Lower lobe of right lung (tissue), 2 donors: ENCODE data around the gene APOBEC3F. TPM values are rescaled to one million over a fixed set of nuclear protein-coding genes. Genes with fewer than 3 reads are reported as not detected.
A peak's percentile ranks its signal among the peaks of the same experiment; 100 is the strongest.
"Not testable (repeated sequence)": the region's sequence is repeated elsewhere in the genome, so short reads cannot be mapped to it uniquely, and the experiment has no call there.

ENCODE experiments used
- ATAC-seq, 2 donors: fragments of 200-7000 bp; cut with Tn5 transposase; one replicate each; pipeline ENCODE4 v1.9.1; 2020 to 2022; ENCODE audit warnings: mild to moderate bottlenecking in 2 of 2, moderate library complexity in 2 of 2
- DNase-seq: peaks from one replicate; pipeline ENCODE4 v3.0.0-alpha.2; 2020
- H3K27ac ChIP-seq: fragments of 200-600 bp; one replicate; pipeline ENCODE4 v1.8.0; 2022
- H3K27me3 ChIP-seq: fragments of 200-600 bp; one replicate; pipeline ENCODE4 v1.8.0; 2022; ENCODE audit warnings: low read depth
- H3K36me3 ChIP-seq: fragments of 200-600 bp; one replicate; pipeline ENCODE4 v1.8.0; 2022; ENCODE audit warnings: mild to moderate bottlenecking
- H3K4me1 ChIP-seq: fragments of 200-600 bp; one replicate; pipeline ENCODE4 v1.8.0; 2022
- H3K4me3 ChIP-seq: fragments of 200-600 bp; one replicate; pipeline ENCODE4 v1.8.0; 2022; ENCODE audit warnings: mild to moderate bottlenecking
- H3K9me3 ChIP-seq: fragments of 200-600 bp; one replicate; pipeline ENCODE4 v1.8.0; 2022
- CTCF ChIP-seq: fragments of 200-600 bp; IDR thresholded peaks from one replicate; pipeline ENCODE4 v1.8.0; 2022; ENCODE audit warnings: antibody characterized with exemption, mild to moderate bottlenecking
- intact Hi-C: fragments of 100-400 bp; cut with DNase I; formaldehyde crosslinking; loops from one replicate; pipeline ENCODE4 v1.11.0; 2022
- total RNA-seq: library from RNA; stranded (reverse); fragmentation: NEBNext Ultra II Directional; extraction: Animal tissue kit (Norgen Biotek cat#: 25700); gene quantifications from one replicate; pipeline ENCODE4 v1.2.1, GENCODE V29; 2021
- donor health status: DM: no; HTN: yes; CAD: no; lungs with severe emphysema.

Gene APOBEC3F
- total RNA-seq, 1 donor from 2014 or later, result 9.5 TPM

GRCh38 chr22:39017596-39018365, 22.9 kb upstream of the APOBEC3F start:
- no peaks in the 10 kb centered on the region for H3K27me3 ChIP-seq
- peaks cover 33% of the 10 kb centered on the region for H3K4me1 ChIP-seq
- H3K36me3 ChIP-seq, result no peaks in the 10 kb centered on the region
- intact Hi-C loops, result no loop called here
- no peak overlapping the region for H3K4me3 ChIP-seq
- ATAC-seq (no peak), DNase-seq (no peak)
- no peak for TF ChIP-seq CTCF
- no peak overlapping the region for H3K27ac ChIP-seq
- no peaks in the 10 kb centered on the region for H3K9me3 ChIP-seq

DNA sequence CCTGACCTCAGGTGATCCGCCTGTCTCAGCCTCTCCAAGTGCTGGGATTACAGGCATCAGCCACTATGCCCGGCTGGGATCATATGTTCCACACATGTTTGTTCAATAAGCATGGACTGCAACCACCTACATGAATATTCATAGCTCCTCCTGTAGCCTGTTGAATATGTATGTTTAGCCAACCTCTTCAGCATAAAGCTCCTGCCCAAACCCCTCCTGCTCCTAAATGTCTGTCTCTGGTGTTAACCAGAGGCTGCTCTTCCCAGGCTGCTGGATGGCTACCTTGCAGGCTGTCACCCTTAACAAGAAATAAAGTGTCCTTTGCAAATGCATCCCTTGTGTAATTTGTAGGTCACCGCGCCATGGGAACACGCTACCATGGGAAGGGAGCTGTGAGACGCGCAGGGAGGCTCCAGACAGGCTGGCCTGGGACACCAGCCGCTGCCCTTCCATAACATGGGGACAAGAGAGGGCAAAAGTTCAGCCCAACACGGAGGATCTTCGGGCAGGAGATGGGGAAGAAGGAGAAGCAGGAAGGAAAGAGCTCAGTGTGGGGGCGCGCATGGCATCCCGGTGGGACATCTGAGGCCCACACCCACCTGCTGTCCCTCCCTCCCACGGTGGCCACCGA, 20.5 kb upstream of the APOBEC3F start:
- DNase-seq, H3K36me3 ChIP-seq, H3K9me3 ChIP-seq, H3K27me3 ChIP-seq, ATAC-seq, intact Hi-C loops: not testable (repeated sequence)
- H3K4me3 ChIP-seq, result peak overlapping the region; percentile 52
- H3K4me1 ChIP-seq, result peaks cover 21% of the 10 kb centered on the region
- H3K27ac ChIP-seq, result peak overlapping the region; percentile 81

DNA sequence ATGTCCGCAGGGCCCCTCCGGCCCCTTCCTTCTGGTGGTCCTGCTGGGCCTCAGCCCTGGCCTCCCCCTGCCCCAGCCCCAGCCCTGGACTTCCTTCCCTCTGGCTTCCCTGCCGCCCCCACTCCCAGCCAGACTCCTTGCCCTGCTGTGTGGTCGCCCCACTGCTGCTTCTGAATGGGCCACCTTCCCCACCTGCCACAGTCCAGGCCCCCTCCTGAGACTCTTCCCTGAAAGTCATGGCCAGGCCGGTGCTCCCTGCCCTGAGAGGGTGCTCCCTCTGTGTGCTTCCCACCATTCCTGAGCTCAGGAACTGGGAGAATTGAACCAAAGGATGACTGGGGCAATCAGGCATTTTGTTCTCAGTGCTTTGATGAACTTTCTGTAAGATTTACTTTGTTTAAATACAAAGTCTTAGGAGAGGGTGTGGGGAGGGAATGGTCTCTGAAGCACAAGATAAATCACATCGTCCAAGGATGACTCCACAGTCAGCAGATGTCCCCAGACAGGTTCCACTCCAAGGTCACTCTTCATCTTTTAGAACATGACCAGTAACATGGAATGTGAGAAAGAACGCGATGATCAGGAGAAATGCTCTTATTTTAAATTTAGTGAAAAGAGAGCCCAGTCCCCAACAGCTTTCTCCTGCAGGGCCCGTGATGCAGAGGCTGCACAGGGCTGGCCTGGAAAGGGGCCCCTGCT, 19.0 kb upstream of the APOBEC3F start:
- H3K36me3 ChIP-seq, result peaks cover 10% of the 10 kb centered on the region
- no peaks in the 10 kb centered on the region for H3K9me3 ChIP-seq
- no peak for TF ChIP-seq CTCF
- peaks cover 17% of the 10 kb centered on the region for H3K4me1 ChIP-seq
- peak; percentile 52 for DNase-seq
- H3K27ac ChIP-seq, result peak overlapping the region; percentile 81
- peak in 1 of 2 donors; percentile 5 for ATAC-seq
- H3K27me3 ChIP-seq, result no peaks in the 10 kb centered on the region
- H3K4me3 ChIP-seq, result peak overlapping the region; percentile 52
- intact Hi-C loops, result no loop called here

DNA sequence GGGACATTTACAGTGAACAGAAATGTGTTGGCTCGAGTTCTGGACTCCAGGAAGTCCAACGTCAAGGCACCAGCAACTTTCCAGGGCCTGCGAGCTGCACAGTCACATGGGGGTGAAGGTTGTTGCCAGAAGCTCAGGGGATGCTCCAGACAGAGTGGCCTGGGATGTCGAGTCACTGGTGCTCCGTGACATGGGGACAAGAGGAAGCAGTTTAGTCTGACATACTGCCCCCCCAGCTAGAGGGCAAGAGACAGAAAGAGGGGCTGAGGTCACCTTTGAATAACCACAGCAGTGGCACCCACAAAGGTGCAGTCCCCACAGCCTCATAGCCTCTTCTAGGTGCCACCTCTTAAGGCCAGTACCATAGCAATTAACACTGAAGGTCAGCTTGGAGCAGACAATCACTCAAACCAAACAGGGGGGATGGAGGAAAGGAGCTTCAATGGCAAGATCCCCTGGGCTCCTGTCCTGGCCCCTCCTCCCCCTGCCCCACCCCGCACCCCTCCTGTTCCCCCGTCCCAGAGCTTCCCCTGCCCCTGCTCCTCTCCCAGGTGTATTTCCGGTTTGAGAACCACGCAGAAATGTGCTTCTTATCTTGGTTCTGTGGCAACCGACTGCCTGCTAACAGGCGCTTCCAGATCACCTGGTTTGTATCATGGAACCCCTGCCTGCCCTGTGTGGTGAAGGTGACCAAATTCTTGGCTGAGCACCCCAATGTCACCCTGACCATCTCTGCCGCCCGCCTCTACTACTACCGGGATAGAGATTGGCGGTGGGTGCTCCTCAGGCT, 15.9 kb upstream of the APOBEC3F start:
- ATAC-seq (no peak), DNase-seq (no peak)
- Histone ChIP-seq H3K27ac (no peak overlapping the region), H3K4me3 (no peak overlapping the region), H3K9me3 (no peaks in the 10 kb centered on the region), H3K36me3 (peaks cover 10% of the 10 kb centered on the region), H3K27me3 (no peaks in the 10 kb centered on the region), H3K4me1 (peaks cover 17% of the 10 kb centered on the region)
- TF ChIP-seq CTCF, result no peak
- intact Hi-C loops, result no loop called here

- peaks cover 10% of the 10 kb centered on the region for H3K36me3 ChIP-seq
- ATAC-seq, result no peak
- no peak overlapping the region for H3K4me3 ChIP-seq
- H3K9me3 ChIP-seq, result no peaks in the 10 kb centered on the region
- no peak for DNase-seq
- peaks cover 8% of the 10 kb centered on the region for H3K4me1 ChIP-seq
- no peaks in the 10 kb centered on the region for H3K27me3 ChIP-seq
- TF ChIP-seq CTCF, result no peak
- intact Hi-C loops, result no loop called here
- H3K27ac ChIP-seq, result no peak overlapping the region
These were observed 14.0 kb upstream of the APOBEC3F start for GRCh38 chr22:39026509-39027150.
